Measurements from ENCODE around the gene POLR1H. TPM values are rescaled to one million over a fixed set of nuclear protein-coding genes. Genes with fewer than 3 reads are reported as not detected.
"Not testable (repeated sequence)": the region's sequence is repeated elsewhere in the genome, so short reads cannot be mapped to it uniquely, and the experiment has no call there.

Gene POLR1H
- 10 to 100 TPM; 75.5 to 77.8 TPM for total RNA-seq

GRCh38 chr6:30061092-30061857, at the start of gene POLR1H:
Gene POLR1H (plus strand): TSS chr6:30061265. CDS start chr6:30061525, 260 bp downstream.
- Mint-ChIP-seq H3K4me1 (peaks cover 53% of the 10 kb centered on the region), H3K36me3 (ENCODE audit: low read depth) (peaks cover 46% of the 10 kb centered on the region), H3K4me3 (peak within 1 kb of the TSS; percentile 98), H3K27me3 (no peaks in the 10 kb centered on the region), H3K9me3 (no peaks in the 10 kb centered on the region), H3K27ac (peak within 1 kb of the TSS; percentile 97)
- POLR2A ChIA-PET = interaction anchor here (0.6 to 3.8 kb wide), 23 partner anchors 7 to 553 kb away, joined by 3 to 28 read pairs (median 4); partner anchors contain the start of genes HLA-A, TRIM26 and TRIM39
- CTCF ChIA-PET = interaction anchor here (0.5 to 2.2 kb wide), 7 partner anchors 8 to 1246 kb away, joined by 3 to 18 read pairs (median 4); no protein-coding TSS in a partner anchor
- peak; percentile 90 for DNase-seq

- ChIA-PET CTCF (interaction anchor here (1.2 to 2.3 kb wide), 5 partner anchors 11 to 165 kb away, joined by 3 to 15 read pairs (median 6); no protein-coding TSS in a partner anchor), POLR2A (no interaction called here)
- DNase-seq = peak; percentile 53
- peaks cover 3% of the 10 kb centered on the region for H3K36me3 Mint-ChIP-seq (ENCODE audit: low read depth)
- H3K4me3 Mint-ChIP-seq = no peak overlapping the region
- no peaks in the 10 kb centered on the region for H3K4me1 Mint-ChIP-seq
- no peak overlapping the region for H3K27ac Mint-ChIP-seq
- H3K27me3 Mint-ChIP-seq = peaks cover 2% of the 10 kb centered on the region
- no peaks in the 10 kb centered on the region for H3K9me3 Mint-ChIP-seq
Measured at GRCh38 chr6:30013291-30013922, 47.7 kb upstream of the POLR1H start.

- POLR2A ChIA-PET = no interaction called here
- H3K36me3 Mint-ChIP-seq (ENCODE audit: low read depth) = peaks cover 3% of the 10 kb centered on the region
- CTCF ChIA-PET = no interaction called here
- no peak overlapping the region for H3K27ac Mint-ChIP-seq
- H3K9me3 Mint-ChIP-seq = no peaks in the 10 kb centered on the region
- DNase-seq = no peak
- H3K4me1 Mint-ChIP-seq = no peaks in the 10 kb centered on the region
- H3K4me3 Mint-ChIP-seq = no peak overlapping the region
- no peaks in the 10 kb centered on the region for H3K27me3 Mint-ChIP-seq
Measured at GRCh38 chr6:30019819-30020218, 41.2 kb upstream of the POLR1H start.

GRCh38 chr6:30020626-30021025, 40.4 kb upstream of the POLR1H start:
- Mint-ChIP-seq H3K27me3 (no peaks in the 10 kb centered on the region), H3K9me3 (no peaks in the 10 kb centered on the region), H3K4me3 (no peak overlapping the region), H3K27ac (no peak overlapping the region), H3K36me3 (ENCODE audit: low read depth) (peaks cover 3% of the 10 kb centered on the region), H3K4me1 (no peaks in the 10 kb centered on the region)
- ChIA-PET CTCF (interaction anchor here (0.5 to 0.8 kb wide), 2 partner anchors 10 to 111 kb away, joined by 3 read pairs; no protein-coding TSS in a partner anchor), POLR2A (no interaction called here)
- DNase-seq = no peak

GRCh38 chr6:30022189-30022588, 38.9 kb upstream of the POLR1H start:
- H3K27ac Mint-ChIP-seq = no peak overlapping the region
- ChIA-PET CTCF (no interaction called here), POLR2A (no interaction called here)
- H3K4me3 Mint-ChIP-seq = no peak overlapping the region
- no peak for DNase-seq
- no peaks in the 10 kb centered on the region for H3K4me1 Mint-ChIP-seq
- H3K36me3 Mint-ChIP-seq (ENCODE audit: low read depth) = peaks cover 3% of the 10 kb centered on the region
- no peaks in the 10 kb centered on the region for H3K9me3 Mint-ChIP-seq
- no peaks in the 10 kb centered on the region for H3K27me3 Mint-ChIP-seq

- H3K27me3 Mint-ChIP-seq; H3K4me1 Mint-ChIP-seq; DNase-seq; H3K27ac Mint-ChIP-seq; H3K36me3 Mint-ChIP-seq (ENCODE audit: low read depth); POLR2A ChIA-PET; H3K4me3 Mint-ChIP-seq; CTCF ChIA-PET; H3K9me3 Mint-ChIP-seq: not testable (repeated sequence)
Measured at GRCh38 chr6:30022712-30023111, 38.4 kb upstream of the POLR1H start.

GRCh38 chr6:30025186-30025585, 35.9 kb upstream of the POLR1H start:
- ChIA-PET CTCF (interaction anchor here (1.7 to 2.0 kb wide), 2 partner anchors 12 to 177 kb away, joined by 4 read pairs; no protein-coding TSS in a partner anchor), POLR2A (interaction anchor here (2.0 kb wide), 1 partner anchor 41 kb away, joined by 6 read pairs; the partner anchor contains the start of gene PPP1R11)
- peaks cover 3% of the 10 kb centered on the region for H3K36me3 Mint-ChIP-seq (ENCODE audit: low read depth)
- no peak for DNase-seq
- no peaks in the 10 kb centered on the region for H3K9me3 Mint-ChIP-seq
- H3K4me3 Mint-ChIP-seq = no peak overlapping the region
- H3K4me1 Mint-ChIP-seq = no peaks in the 10 kb centered on the region
- no peaks in the 10 kb centered on the region for H3K27me3 Mint-ChIP-seq
- H3K27ac Mint-ChIP-seq = no peak overlapping the region

- H3K27me3 Mint-ChIP-seq = no peaks in the 10 kb centered on the region
- no peak overlapping the region for H3K27ac Mint-ChIP-seq
- no peak overlapping the region for H3K4me3 Mint-ChIP-seq
- H3K4me1 Mint-ChIP-seq = no peaks in the 10 kb centered on the region
- DNase-seq = no peak
- H3K36me3 Mint-ChIP-seq (ENCODE audit: low read depth) = no peaks in the 10 kb centered on the region
- CTCF ChIA-PET = no interaction called here
- no peaks in the 10 kb centered on the region for H3K9me3 Mint-ChIP-seq
- POLR2A ChIA-PET = no interaction called here
Measured at GRCh38 chr6:30029588-30029987, 31.5 kb upstream of the POLR1H start.

- Mint-ChIP-seq H3K27me3 (no peaks in the 10 kb centered on the region), H3K36me3 (ENCODE audit: low read depth) (no peaks in the 10 kb centered on the region), H3K9me3 (no peaks in the 10 kb centered on the region), H3K27ac (no peak overlapping the region), H3K4me1 (no peaks in the 10 kb centered on the region), H3K4me3 (no peak overlapping the region)
- ChIA-PET CTCF (no interaction called here), POLR2A (no interaction called here)
- DNase-seq = no peak
Measured at GRCh38 chr6:30031381-30031780, 29.7 kb upstream of the POLR1H start.

GRCh38 chr6:30033440-30033839, 27.6 kb upstream of the POLR1H start:
- CTCF ChIA-PET; H3K36me3 Mint-ChIP-seq (ENCODE audit: low read depth); H3K4me1 Mint-ChIP-seq; POLR2A ChIA-PET; H3K9me3 Mint-ChIP-seq; DNase-seq; H3K27me3 Mint-ChIP-seq; H3K4me3 Mint-ChIP-seq; H3K27ac Mint-ChIP-seq: not testable (repeated sequence)

GRCh38 chr6:30035784-30036183, 25.3 kb upstream of the POLR1H start:
- H3K4me3 Mint-ChIP-seq = no peak overlapping the region
- no peak overlapping the region for H3K27ac Mint-ChIP-seq
- ChIA-PET CTCF (interaction anchor here (1.3 kb wide), 1 partner anchor 10 kb away, joined by 3 read pairs; no protein-coding TSS in a partner anchor), POLR2A (no interaction called here)
- H3K9me3 Mint-ChIP-seq = no peaks in the 10 kb centered on the region
- H3K4me1 Mint-ChIP-seq = no peaks in the 10 kb centered on the region
- DNase-seq = no peak
- no peaks in the 10 kb centered on the region for H3K27me3 Mint-ChIP-seq
- H3K36me3 Mint-ChIP-seq (ENCODE audit: low read depth) = no peaks in the 10 kb centered on the region

- CTCF ChIA-PET = interaction anchor here (0.6 to 1.5 kb wide), 5 partner anchors 8 to 337 kb away, joined by 3 to 4 read pairs (median 3); no protein-coding TSS in a partner anchor
- POLR2A ChIA-PET = interaction anchor here (1.3 kb wide), 1 partner anchor 23 kb away, joined by 4 read pairs; no protein-coding TSS in a partner anchor
- Mint-ChIP-seq H3K27me3 (no peaks in the 10 kb centered on the region), H3K4me3 (no peak overlapping the region), H3K36me3 (ENCODE audit: low read depth) (no peaks in the 10 kb centered on the region), H3K4me1 (no peaks in the 10 kb centered on the region), H3K27ac (no peak overlapping the region), H3K9me3 (no peaks in the 10 kb centered on the region)
- no peak for DNase-seq
Measured at GRCh38 chr6:30037182-30037788, 23.8 kb upstream of the POLR1H start.

GRCh38 chr6:30041221-30041620, 19.8 kb upstream of the POLR1H start:
- Mint-ChIP-seq H3K36me3 (ENCODE audit: low read depth) (no peaks in the 10 kb centered on the region), H3K27ac (no peak overlapping the region), H3K27me3 (no peaks in the 10 kb centered on the region), H3K4me3 (no peak overlapping the region), H3K4me1 (no peaks in the 10 kb centered on the region), H3K9me3 (no peaks in the 10 kb centered on the region)
- POLR2A ChIA-PET = no interaction called here
- DNase-seq = no peak
- CTCF ChIA-PET = no interaction called here
